ENCODE data around the gene SMIM7. TPM values are rescaled to one million over a fixed set of nuclear protein-coding genes. Genes with fewer than 3 reads are reported as not detected.

SMIM7 gene
- polyA plus RNA-seq, 4 donors: 59.9 to 95.7 (median 75.8) TPM

GRCh38 chr19:16624236-16624635 lies 35.7 kb downstream of the SMIM7 start:
- Histone ChIP-seq H3K27me3 (ENCODE audit: control insufficient read depth in 3 of 3, insufficient read depth in 3 of 3, low read length in 3 of 3) (no peaks in the 10 kb centered on the region), H3K27ac (ENCODE audit: low read depth in 1 of 3, low read length in 2 of 3) (no peak overlapping the region), H3K4me3 (ENCODE audit: low read depth in 1 of 3, low read length in 3 of 3) (no peak overlapping the region), H3K9me3 (ENCODE audit: control insufficient read depth in 2 of 2, insufficient read depth in 1 of 2, low read depth in 1 of 2, low read length in 1 of 2) (no peaks in the 10 kb centered on the region), H3K36me3 (ENCODE audit: control insufficient read depth in 3 of 3, insufficient read depth in 2 of 3, low read depth in 1 of 3, low read length in 3 of 3) (peaks cover 3 to 29% (median 6%) of the 10 kb centered on the region in 3 donors), H3K4me1 (ENCODE audit: control insufficient read depth in 3 of 3, insufficient read depth in 2 of 3, low read depth in 1 of 3, low read length in 2 of 3) (peaks cover 5 to 9% (median 8%) of the 10 kb centered on the region in 3 donors)
- no peak for FAIRE-seq
- WGBS, 3 donors: 74 to 84% (median 80%) methylated on average over 10 of the region's 10 CpGs
- DNase-seq: no peak

- WGBS, 3 donors: 77 to 82% (median 80%) methylated on average over 6 of the region's 6 CpGs
- no peak for DNase-seq
- H3K36me3 ChIP-seq (ENCODE audit: control insufficient read depth in 3 of 3, insufficient read depth in 2 of 3, low read depth in 1 of 3, low read length in 3 of 3): peaks cover 3 to 29% (median 6%) of the 10 kb centered on the region in 3 donors
Measured at GRCh38 chr19:16623576-16623975, 36.4 kb downstream of the SMIM7 start.

DNA sequence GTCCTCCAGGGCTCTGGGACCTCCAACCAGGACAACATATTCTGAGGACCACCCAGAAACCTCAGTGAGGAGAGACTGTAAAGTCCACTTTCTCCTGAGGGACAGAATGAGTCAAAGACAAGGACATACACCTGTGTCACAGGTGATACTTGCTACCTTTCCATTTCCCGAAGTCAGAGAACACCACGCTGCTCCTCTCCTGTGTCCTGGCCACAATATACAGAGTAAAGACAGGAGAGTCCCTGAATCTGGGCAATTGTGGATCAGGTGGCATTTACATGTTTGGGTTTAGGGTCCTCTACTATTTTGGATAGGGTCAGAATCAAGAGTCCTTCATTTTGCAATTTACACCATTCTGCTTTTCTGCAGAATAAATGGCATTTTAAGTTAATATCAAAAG lies 36.9 kb downstream of the SMIM7 start:
- peaks cover 5 to 9% (median 8%) of the 10 kb centered on the region in 3 donors for H3K4me1 ChIP-seq (ENCODE audit: control insufficient read depth in 3 of 3, insufficient read depth in 2 of 3, low read depth in 1 of 3, low read length in 2 of 3)
- no peak overlapping the region for H3K4me3 ChIP-seq (ENCODE audit: low read depth in 1 of 3, low read length in 3 of 3)
- H3K27ac ChIP-seq (ENCODE audit: low read depth in 1 of 3, low read length in 2 of 3): no peak overlapping the region
- FAIRE-seq: no peak
- no peaks in the 10 kb centered on the region for H3K9me3 ChIP-seq (ENCODE audit: control insufficient read depth in 2 of 2, insufficient read depth in 1 of 2, low read depth in 1 of 2, low read length in 1 of 2)
- H3K36me3 ChIP-seq (ENCODE audit: control insufficient read depth in 3 of 3, insufficient read depth in 2 of 3, low read depth in 1 of 3, low read length in 3 of 3): peaks cover 3 to 34% (median 6%) of the 10 kb centered on the region in 3 donors
- no peaks in the 10 kb centered on the region for H3K27me3 ChIP-seq (ENCODE audit: control insufficient read depth in 3 of 3, insufficient read depth in 3 of 3, low read length in 3 of 3)
- no peak for DNase-seq
- 83 to 91% (median 86%) methylated on average over 2 of the region's 2 CpGs for WGBS, 3 donors

More at GRCh38 chr19:16623576-16623975, 36.4 kb downstream of the SMIM7 start:
- Histone ChIP-seq H3K4me3 (ENCODE audit: low read depth in 1 of 3, low read length in 3 of 3) (no peak overlapping the region), H3K4me1 (ENCODE audit: control insufficient read depth in 3 of 3, insufficient read depth in 2 of 3, low read depth in 1 of 3, low read length in 2 of 3) (peaks cover 5 to 9% (median 8%) of the 10 kb centered on the region in 3 donors), H3K9me3 (ENCODE audit: control insufficient read depth in 2 of 2, insufficient read depth in 1 of 2, low read depth in 1 of 2, low read length in 1 of 2) (no peaks in the 10 kb centered on the region), H3K27me3 (ENCODE audit: control insufficient read depth in 3 of 3, insufficient read depth in 3 of 3, low read length in 3 of 3) (no peaks in the 10 kb centered on the region), H3K27ac (ENCODE audit: low read depth in 1 of 3, low read length in 2 of 3) (no peak overlapping the region)
- no peak for FAIRE-seq

DNA sequence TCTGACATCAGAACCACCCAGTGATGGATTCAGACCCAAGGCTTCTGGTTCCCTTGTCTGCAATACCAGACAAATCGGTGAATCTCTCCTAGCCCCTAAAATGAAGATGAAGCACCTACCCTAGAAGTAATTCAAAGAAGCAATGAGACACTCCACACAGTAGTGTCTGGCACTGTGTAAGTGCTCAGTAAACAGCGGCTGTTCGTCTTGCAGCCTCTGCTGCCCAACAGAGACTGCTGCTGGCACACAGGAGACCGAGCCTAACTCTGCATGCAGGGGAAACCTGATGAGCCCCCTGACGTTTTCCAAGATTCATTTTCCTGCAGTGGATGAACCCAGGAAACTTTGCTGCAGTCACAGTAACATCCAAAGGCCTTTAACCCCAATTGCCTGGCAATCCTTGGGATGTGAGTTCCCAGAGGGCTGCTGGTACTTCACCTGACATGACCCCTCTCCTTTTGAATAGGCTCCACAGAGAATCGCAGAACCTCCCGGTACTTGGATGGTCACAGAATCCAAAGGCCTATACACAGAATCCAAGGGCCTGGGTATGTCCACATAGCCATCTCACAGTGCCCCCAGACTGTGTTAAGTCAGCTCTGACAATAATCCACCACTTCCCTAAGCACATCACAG lies 38.7 kb downstream of the SMIM7 start:
- H3K4me1 ChIP-seq (ENCODE audit: control insufficient read depth in 3 of 3, insufficient read depth in 2 of 3, low read depth in 1 of 3, low read length in 2 of 3): peaks cover 1 to 9% (median 3%) of the 10 kb centered on the region in 3 donors
- no peak overlapping the region for H3K4me3 ChIP-seq (ENCODE audit: low read depth in 1 of 3, low read length in 3 of 3)
- no peaks in the 10 kb centered on the region for H3K27me3 ChIP-seq (ENCODE audit: control insufficient read depth in 3 of 3, insufficient read depth in 3 of 3, low read length in 3 of 3)
- FAIRE-seq: no peak
- DNase-seq: no peak
- no peak overlapping the region for H3K27ac ChIP-seq (ENCODE audit: low read depth in 1 of 3, low read length in 2 of 3)
- peaks cover 3 to 45% (median 6%) of the 10 kb centered on the region in 3 donors for H3K36me3 ChIP-seq (ENCODE audit: control insufficient read depth in 3 of 3, insufficient read depth in 2 of 3, low read depth in 1 of 3, low read length in 3 of 3)
- no peaks in the 10 kb centered on the region for H3K9me3 ChIP-seq (ENCODE audit: control insufficient read depth in 2 of 2, insufficient read depth in 1 of 2, low read depth in 1 of 2, low read length in 1 of 2)
- WGBS, 3 donors: 65 to 71% (median 69%) methylated on average over 7 of the region's 7 CpGs

GRCh38 chr19:16620584-16620983 lies 39.4 kb downstream of the SMIM7 start:
- Histone ChIP-seq H3K4me1 (ENCODE audit: control insufficient read depth in 3 of 3, insufficient read depth in 2 of 3, low read depth in 1 of 3, low read length in 2 of 3) (peaks cover 0 to 9% (median 2%) of the 10 kb centered on the region in 3 donors), H3K4me3 (ENCODE audit: low read depth in 1 of 3, low read length in 3 of 3) (no peak overlapping the region), H3K27me3 (ENCODE audit: control insufficient read depth in 3 of 3, insufficient read depth in 3 of 3, low read length in 3 of 3) (no peaks in the 10 kb centered on the region), H3K27ac (ENCODE audit: low read depth in 1 of 3, low read length in 2 of 3) (no peak overlapping the region), H3K36me3 (ENCODE audit: control insufficient read depth in 3 of 3, insufficient read depth in 2 of 3, low read depth in 1 of 3, low read length in 3 of 3) (peaks cover 3 to 46% (median 5%) of the 10 kb centered on the region in 3 donors), H3K9me3 (ENCODE audit: control insufficient read depth in 2 of 2, insufficient read depth in 1 of 2, low read depth in 1 of 2, low read length in 1 of 2) (no peaks in the 10 kb centered on the region)
- 29 to 66% (median 36%) methylated on average over 3 of the region's 3 CpGs for WGBS, 3 donors
- FAIRE-seq: no peak
- peak; percentile 24 to 55 for DNase-seq

GRCh38 chr19:16620018-16620417 lies 39.9 kb downstream of the SMIM7 start:
- Histone ChIP-seq H3K9me3 (ENCODE audit: control insufficient read depth in 2 of 2, insufficient read depth in 1 of 2, low read depth in 1 of 2, low read length in 1 of 2) (no peaks in the 10 kb centered on the region), H3K4me1 (ENCODE audit: control insufficient read depth in 3 of 3, insufficient read depth in 2 of 3, low read depth in 1 of 3, low read length in 2 of 3) (peaks cover 0 to 9% (median 2%) of the 10 kb centered on the region in 3 donors), H3K27ac (ENCODE audit: low read depth in 1 of 3, low read length in 2 of 3) (no peak overlapping the region), H3K27me3 (ENCODE audit: control insufficient read depth in 3 of 3, insufficient read depth in 3 of 3, low read length in 3 of 3) (no peaks in the 10 kb centered on the region), H3K4me3 (ENCODE audit: low read depth in 1 of 3, low read length in 3 of 3) (no peak overlapping the region), H3K36me3 (ENCODE audit: control insufficient read depth in 3 of 3, insufficient read depth in 2 of 3, low read depth in 1 of 3, low read length in 3 of 3) (peaks cover 3 to 44% (median 3%) of the 10 kb centered on the region in 3 donors)
- 82 to 92% (median 85%) methylated on average over 5 of the region's 5 CpGs for WGBS, 3 donors
- DNase-seq: no peak
- FAIRE-seq: no peak

GRCh38 chr19:16619457-16619856 lies 40.5 kb downstream of the SMIM7 start:
- H3K9me3 ChIP-seq (ENCODE audit: control insufficient read depth in 2 of 2, insufficient read depth in 1 of 2, low read depth in 1 of 2, low read length in 1 of 2): no peaks in the 10 kb centered on the region
- 33 to 51% (median 36%) methylated on average over 7 of the region's 7 CpGs for WGBS, 3 donors
- H3K4me3 ChIP-seq (ENCODE audit: low read depth in 1 of 3, low read length in 3 of 3): no peak overlapping the region
- no peak overlapping the region for H3K27ac ChIP-seq (ENCODE audit: low read depth in 1 of 3, low read length in 2 of 3)
- no peaks in the 10 kb centered on the region for H3K27me3 ChIP-seq (ENCODE audit: control insufficient read depth in 3 of 3, insufficient read depth in 3 of 3, low read length in 3 of 3)
- H3K36me3 ChIP-seq (ENCODE audit: control insufficient read depth in 3 of 3, insufficient read depth in 2 of 3, low read depth in 1 of 3, low read length in 3 of 3): peaks cover 3 to 39% (median 3%) of the 10 kb centered on the region in 3 donors
- peaks cover 0 to 9% (median 2%) of the 10 kb centered on the region in 3 donors for H3K4me1 ChIP-seq (ENCODE audit: control insufficient read depth in 3 of 3, insufficient read depth in 2 of 3, low read depth in 1 of 3, low read length in 2 of 3)
- DNase-seq (no peak), FAIRE-seq (no peak)

DNA sequence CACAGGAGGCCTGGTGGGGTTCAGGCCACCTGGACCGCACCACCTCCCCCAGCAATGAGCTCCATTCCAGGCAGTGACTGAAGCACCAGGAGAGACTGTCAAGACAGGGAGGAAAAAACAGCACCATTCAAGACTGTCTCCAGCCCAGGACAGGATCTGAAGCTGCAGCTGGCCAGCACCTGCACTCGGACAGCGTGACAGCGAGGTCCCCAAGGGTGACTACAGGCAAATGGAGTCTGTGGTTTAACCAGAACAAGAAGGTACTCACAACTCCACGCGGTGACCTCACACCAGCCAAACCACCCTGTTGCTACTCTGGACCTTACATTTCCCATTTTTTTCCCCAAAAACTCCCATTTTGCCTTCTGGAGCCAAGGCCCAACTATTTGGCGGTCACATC lies 41.7 kb downstream of the SMIM7 start:
- Histone ChIP-seq H3K36me3 (ENCODE audit: control insufficient read depth in 3 of 3, insufficient read depth in 2 of 3, low read depth in 1 of 3, low read length in 3 of 3) (peaks cover 0 to 32% (median 3%) of the 10 kb centered on the region in 3 donors), H3K4me3 (ENCODE audit: low read depth in 1 of 3, low read length in 3 of 3) (no peak overlapping the region), H3K4me1 (ENCODE audit: control insufficient read depth in 3 of 3, insufficient read depth in 2 of 3, low read depth in 1 of 3, low read length in 2 of 3) (peaks cover 0 to 9% (median 2%) of the 10 kb centered on the region in 3 donors), H3K27me3 (ENCODE audit: control insufficient read depth in 3 of 3, insufficient read depth in 3 of 3, low read length in 3 of 3) (no peaks in the 10 kb centered on the region), H3K27ac (ENCODE audit: low read depth in 1 of 3, low read length in 2 of 3) (no peak overlapping the region), H3K9me3 (ENCODE audit: control insufficient read depth in 2 of 2, insufficient read depth in 1 of 2, low read depth in 1 of 2, low read length in 1 of 2) (no peaks in the 10 kb centered on the region)
- WGBS, 3 donors: 89 to 97% (median 89%) methylated on average over 7 of the region's 7 CpGs
- DNase-seq: no peak
- FAIRE-seq: no peak

Data from small intestine (tissue), 7 donors.